SK-N-SH treated with all-trans-retinoic acid at 6 μM for 48 hours (cell line): Measurements from ENCODE around the gene SNX10.

Experiments
- ATAC-seq: fragments of 200-7000 bp; cut with Tn5 transposase; 3 replicates; pipeline ENCODE4 v1.9.1; 2020; ENCODE audit warnings: mild to moderate bottlenecking, moderate library complexity
- ARNTL ChIP-seq: fragments of 450-650 bp; formaldehyde crosslinking; IDR thresholded peaks from 2 replicates; pipeline ENCODE4 v1.5.0; 2020; ENCODE audit warnings: low read depth, mild to moderate bottlenecking, moderate library complexity, borderline replicate concordance
- BACH2 ChIP-seq: fragments of 250-450 bp; sonication (Bioruptor Pico); IDR thresholded peaks from 2 replicates; pipeline ENCODE4 v1.9.0; 2021; ENCODE audit warnings: mild to moderate bottlenecking, borderline replicate concordance
- CREB5 ChIP-seq: fragments of 250-450 bp; sonication (Bioruptor Pico); IDR thresholded peaks from 2 replicates; pipeline ENCODE4 v1.5.1; 2020; ENCODE audit warnings: low read depth, mild to moderate bottlenecking, moderate library complexity
- CSDC2 ChIP-seq: fragments of 250-450 bp; sonication (Bioruptor Pico); IDR thresholded peaks from 2 replicates; pipeline ENCODE4 v1.5.0; 2020; ENCODE audit warnings: mild to moderate bottlenecking, moderate library complexity
- ESRRG ChIP-seq: fragments of 250-450 bp; sonication (Bioruptor Pico); IDR thresholded peaks from 2 replicates; pipeline ENCODE4 v1.6.1; 2021; ENCODE audit warnings: mild to moderate bottlenecking
- GLIS3 ChIP-seq: fragments of 250-450 bp; sonication (Bioruptor Pico); IDR thresholded peaks from 2 replicates; pipeline ENCODE4 v1.5.0; 2020; ENCODE audit warnings: mild to moderate bottlenecking, moderate library complexity
- ISL1 ChIP-seq: fragments of 250-450 bp; sonication (Bioruptor Pico); IDR thresholded peaks from 2 replicates; pipeline ENCODE4 v2.1.2; 2022; ENCODE audit warnings: mild to moderate bottlenecking, moderate library complexity
- OSR1 ChIP-seq: fragments of 250-450 bp; sonication (Bioruptor Pico); IDR thresholded peaks from 2 replicates; pipeline ENCODE4 v1.8.0; 2022; ENCODE audit warnings: moderate library complexity, mild to moderate bottlenecking, inconsistent platforms
- PPARA ChIP-seq: fragments of 250-450 bp; sonication (Bioruptor Pico); IDR thresholded peaks from 2 replicates; pipeline ENCODE4 v1.5.0; 2020; ENCODE audit warnings: mild to moderate bottlenecking, borderline replicate concordance
- RARB ChIP-seq: fragments of 250-450 bp; sonication (Bioruptor Pico); IDR thresholded peaks from 2 replicates; pipeline ENCODE4 v1.8.0; 2021; ENCODE audit warnings: mild to moderate bottlenecking, moderate library complexity
- SNAI2 ChIP-seq: fragments of 250-450 bp; sonication (Bioruptor Pico); IDR thresholded peaks from 2 replicates; pipeline ENCODE4 v1.5.0; 2020; ENCODE audit warnings: mild to moderate bottlenecking, moderate library complexity
- TCF4 ChIP-seq: fragments of 250-450 bp; sonication (Bioruptor Pico); IDR thresholded peaks from 2 replicates; pipeline ENCODE4 v1.8.0; 2021; ENCODE audit warnings: mild to moderate bottlenecking, moderate library complexity, borderline replicate concordance
- TOX ChIP-seq: fragments of 250-450 bp; sonication (Bioruptor Pico); IDR thresholded peaks from 2 replicates; pipeline ENCODE4 v1.8.0; 2021; ENCODE audit warnings: mild to moderate bottlenecking, moderate library complexity, borderline replicate concordance
- ZFP3 ChIP-seq: fragments of 250-450 bp; sonication (Bioruptor Pico); IDR thresholded peaks from 2 replicates; pipeline ENCODE4 v1.5.0; 2020; ENCODE audit warnings: mild to moderate bottlenecking, moderate library complexity
- ZFP30 ChIP-seq: fragments of 450-650 bp; formaldehyde crosslinking; IDR thresholded peaks from 2 replicates; pipeline ENCODE4 v1.5.0; 2022; ENCODE audit warnings: mild to moderate bottlenecking, moderate library complexity
- ZNF565 ChIP-seq: fragments of 450-650 bp; formaldehyde crosslinking; conservative IDR thresholded peaks from 2 replicates; pipeline ENCODE4 v1.5.0; 2020; ENCODE audit warnings: low read depth, mild to moderate bottlenecking, moderate library complexity
- ZNF70 ChIP-seq: fragments of 450-650 bp; formaldehyde crosslinking; IDR thresholded peaks from 2 replicates; pipeline ENCODE4 v1.5.0; 2020; ENCODE audit warnings: mild to moderate bottlenecking, moderate library complexity
- ZNF8 ChIP-seq: fragments of 450-650 bp; formaldehyde crosslinking; IDR thresholded peaks from 2 replicates; pipeline ENCODE4 v1.5.0; 2020; ENCODE audit warnings: mild to moderate bottlenecking, moderate library complexity
- TF ChIP-seq, protein P1 (sequence below): fragments of 250-450 bp; sonication (Bioruptor Pico); IDR thresholded peaks from 2 replicates; pipeline ENCODE4 v1.8.0; 2021; ENCODE audit warnings: low read depth, mild to moderate bottlenecking, moderate library complexity, borderline replicate concordance
- TF ChIP-seq, protein P2 (sequence below): fragments of 250-450 bp; sonication (Bioruptor Pico); IDR thresholded peaks from 2 replicates; pipeline ENCODE4 v1.5.0; 2020; ENCODE audit warnings: mild to moderate bottlenecking, moderate library complexity
- TF ChIP-seq, protein P3 (sequence below): fragments of 250-450 bp; sonication (Bioruptor Pico); IDR thresholded peaks from 2 replicates; pipeline ENCODE4 v1.5.1; 2021; ENCODE audit warnings: mild to moderate bottlenecking, moderate library complexity

Gene SNX10

DNA sequence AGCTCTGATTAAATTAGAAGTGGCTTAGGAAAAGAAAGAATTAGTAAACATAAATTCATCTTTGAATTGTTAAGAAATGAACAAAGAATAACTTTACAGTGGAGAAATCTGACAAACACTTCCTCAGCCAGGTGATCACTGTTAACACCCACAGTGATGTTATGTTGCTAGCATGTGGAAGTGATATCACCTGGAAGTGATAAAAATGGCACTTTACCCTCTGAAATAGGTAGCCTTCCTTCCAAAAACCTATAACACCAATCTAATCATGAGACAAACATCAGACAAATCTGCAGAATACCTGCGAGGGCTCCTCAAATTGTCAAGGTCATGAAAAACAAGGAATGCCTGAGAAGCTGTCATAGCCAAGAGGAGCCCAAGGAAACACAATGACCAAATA, 59.5 kb downstream of the SNX10 start:
- TF ChIP-seq ARNTL (CRISPR knock-in tag) (no peak), OSR1 (CRISPR knock-in tag) (no peak), ESRRG (no peak), CREB5 (CRISPR knock-in tag) (no peak)
- TF ChIP-seq, protein P1, sequence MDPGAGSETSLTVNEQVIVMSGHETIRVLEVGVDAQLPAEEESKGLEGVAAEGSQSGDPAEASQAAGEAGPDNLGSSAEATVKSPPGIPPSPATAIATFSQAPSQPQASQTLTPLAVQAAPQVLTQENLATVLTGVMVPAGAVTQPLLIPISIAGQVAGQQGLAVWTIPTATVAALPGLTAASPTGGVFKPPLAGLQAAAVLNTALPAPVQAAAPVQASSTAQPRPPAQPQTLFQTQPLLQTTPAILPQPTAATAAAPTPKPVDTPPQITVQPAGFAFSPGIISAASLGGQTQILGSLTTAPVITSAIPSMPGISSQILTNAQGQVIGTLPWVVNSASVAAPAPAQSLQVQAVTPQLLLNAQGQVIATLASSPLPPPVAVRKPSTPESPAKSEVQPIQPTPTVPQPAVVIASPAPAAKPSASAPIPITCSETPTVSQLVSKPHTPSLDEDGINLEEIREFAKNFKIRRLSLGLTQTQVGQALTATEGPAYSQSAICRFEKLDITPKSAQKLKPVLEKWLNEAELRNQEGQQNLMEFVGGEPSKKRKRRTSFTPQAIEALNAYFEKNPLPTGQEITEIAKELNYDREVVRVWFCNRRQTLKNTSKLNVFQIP (CRISPR knock-in tag), result no peak
- ATAC-seq, result no peak

DNA sequence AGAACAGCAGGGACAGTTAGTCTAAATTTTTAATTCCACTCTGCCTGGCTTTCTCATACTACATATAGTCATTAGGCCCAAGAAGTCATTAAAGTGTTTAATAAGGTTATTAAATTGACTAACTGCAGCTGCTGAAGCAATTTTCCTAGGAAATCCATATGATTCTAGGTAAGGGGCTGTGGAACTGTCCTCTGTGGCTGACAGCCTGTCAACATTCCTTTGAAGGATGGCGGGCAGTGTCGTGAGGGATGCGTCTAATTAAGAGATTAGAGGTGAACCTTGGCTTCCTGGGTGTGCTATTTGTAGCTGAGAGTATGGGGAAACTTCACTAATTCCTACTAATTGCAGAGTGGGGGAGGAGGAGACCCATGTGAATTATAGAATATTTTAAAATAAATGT, 64.6 kb downstream of the SNX10 start:
- no peak for ATAC-seq
- TF ChIP-seq ARNTL (CRISPR knock-in tag) (no peak), ZNF8 (no peak), ZNF565 (CRISPR knock-in tag) (no peak), ESRRG (no peak), TOX (no peak), RARB (CRISPR knock-in tag) (no peak), ZNF70 (no peak), ISL1 (CRISPR knock-in tag) (no peak), CREB5 (CRISPR knock-in tag) (no peak), OSR1 (CRISPR knock-in tag) (no peak), ZFP30 (CRISPR knock-in tag) (no peak), PPARA (CRISPR knock-in tag) (no peak), CSDC2 (CRISPR knock-in tag) (no peak), ZFP3 (no peak), BACH2 (no peak)
- TF ChIP-seq, protein P2, sequence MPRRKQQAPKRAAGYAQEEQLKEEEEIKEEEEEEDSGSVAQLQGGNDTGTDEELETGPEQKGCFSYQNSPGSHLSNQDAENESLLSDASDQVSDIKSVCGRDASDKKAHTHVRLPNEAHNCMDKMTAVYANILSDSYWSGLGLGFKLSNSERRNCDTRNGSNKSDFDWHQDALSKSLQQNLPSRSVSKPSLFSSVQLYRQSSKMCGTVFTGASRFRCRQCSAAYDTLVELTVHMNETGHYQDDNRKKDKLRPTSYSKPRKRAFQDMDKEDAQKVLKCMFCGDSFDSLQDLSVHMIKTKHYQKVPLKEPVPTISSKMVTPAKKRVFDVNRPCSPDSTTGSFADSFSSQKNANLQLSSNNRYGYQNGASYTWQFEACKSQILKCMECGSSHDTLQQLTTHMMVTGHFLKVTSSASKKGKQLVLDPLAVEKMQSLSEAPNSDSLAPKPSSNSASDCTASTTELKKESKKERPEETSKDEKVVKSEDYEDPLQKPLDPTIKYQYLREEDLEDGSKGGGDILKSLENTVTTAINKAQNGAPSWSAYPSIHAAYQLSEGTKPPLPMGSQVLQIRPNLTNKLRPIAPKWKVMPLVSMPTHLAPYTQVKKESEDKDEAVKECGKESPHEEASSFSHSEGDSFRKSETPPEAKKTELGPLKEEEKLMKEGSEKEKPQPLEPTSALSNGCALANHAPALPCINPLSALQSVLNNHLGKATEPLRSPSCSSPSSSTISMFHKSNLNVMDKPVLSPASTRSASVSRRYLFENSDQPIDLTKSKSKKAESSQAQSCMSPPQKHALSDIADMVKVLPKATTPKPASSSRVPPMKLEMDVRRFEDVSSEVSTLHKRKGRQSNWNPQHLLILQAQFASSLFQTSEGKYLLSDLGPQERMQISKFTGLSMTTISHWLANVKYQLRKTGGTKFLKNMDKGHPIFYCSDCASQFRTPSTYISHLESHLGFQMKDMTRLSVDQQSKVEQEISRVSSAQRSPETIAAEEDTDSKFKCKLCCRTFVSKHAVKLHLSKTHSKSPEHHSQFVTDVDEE (CRISPR knock-in tag), result no peak
- TF ChIP-seq, protein P3, sequence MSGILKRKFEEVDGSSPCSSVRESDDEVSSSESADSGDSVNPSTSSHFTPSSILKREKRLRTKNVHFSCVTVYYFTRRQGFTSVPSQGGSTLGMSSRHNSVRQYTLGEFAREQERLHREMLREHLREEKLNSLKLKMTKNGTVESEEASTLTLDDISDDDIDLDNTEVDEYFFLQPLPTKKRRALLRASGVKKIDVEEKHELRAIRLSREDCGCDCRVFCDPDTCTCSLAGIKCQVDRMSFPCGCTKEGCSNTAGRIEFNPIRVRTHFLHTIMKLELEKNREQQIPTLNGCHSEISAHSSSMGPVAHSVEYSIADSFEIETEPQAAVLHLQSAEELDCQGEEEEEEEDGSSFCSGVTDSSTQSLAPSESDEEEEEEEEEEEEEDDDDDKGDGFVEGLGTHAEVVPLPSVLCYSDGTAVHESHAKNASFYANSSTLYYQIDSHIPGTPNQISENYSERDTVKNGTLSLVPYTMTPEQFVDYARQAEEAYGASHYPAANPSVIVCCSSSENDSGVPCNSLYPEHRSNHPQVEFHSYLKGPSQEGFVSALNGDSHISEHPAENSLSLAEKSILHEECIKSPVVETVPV (CRISPR knock-in tag), result no peak

- no peak for ATAC-seq
- TF ChIP-seq ZFP3 (no peak), ZNF565 (CRISPR knock-in tag) (no peak), ZNF8 (no peak), GLIS3 (CRISPR knock-in tag) (no peak), TOX (no peak), BACH2 (no peak), ESRRG (no peak), TCF4 (CRISPR knock-in tag) (no peak), ZFP30 (CRISPR knock-in tag) (no peak), CREB5 (CRISPR knock-in tag) (no peak), ZNF70 (no peak), SNAI2 (CRISPR knock-in tag) (no peak)
- TF ChIP-seq, protein P1 (CRISPR knock-in tag), result no peak
- TF ChIP-seq, protein P2 (CRISPR knock-in tag), result no peak
Observed at GRCh38 chr7:26356929-26357798, 65.5 kb downstream of the SNX10 start.
